ENCODE data around the gene SUCLG2.

SUCLG2 gene

GRCh38 chr3:67460841-67461510, 193.4 kb downstream of the SUCLG2 start:
- no peak for DNase-seq (ENCODE audit: low read depth in 2 of 3, low spot score in 2 of 3)

GRCh38 chr3:67459796-67460195, 194.6 kb downstream of the SUCLG2 start:
- no peak for DNase-seq (ENCODE audit: low read depth in 2 of 3, low spot score in 2 of 3)

- no peak for DNase-seq (ENCODE audit: low read depth in 2 of 3, low spot score in 2 of 3)
Measured at GRCh38 chr3:67458896-67459530, 195.4 kb downstream of the SUCLG2 start.

- no peak for DNase-seq (ENCODE audit: low read depth in 2 of 3, low spot score in 2 of 3)
Measured at GRCh38 chr3:67458408-67458807, 196.0 kb downstream of the SUCLG2 start.

- DNase-seq (ENCODE audit: low read depth in 2 of 3, low spot score in 2 of 3) = no peak
Measured at GRCh38 chr3:67453628-67454027, 200.8 kb downstream of the SUCLG2 start.

GRCh38 chr3:67450153-67450552, 204.3 kb downstream of the SUCLG2 start:
- DNase-seq (ENCODE audit: low read depth in 2 of 3, low spot score in 2 of 3) = no peak

- no peak for DNase-seq (ENCODE audit: low read depth in 2 of 3, low spot score in 2 of 3)
Measured at GRCh38 chr3:67447393-67447792, 207.0 kb downstream of the SUCLG2 start.

- no peak for DNase-seq (ENCODE audit: low read depth in 2 of 3, low spot score in 2 of 3)
Measured at GRCh38 chr3:67437789-67438188, 216.6 kb downstream of the SUCLG2 start.

- no peak for DNase-seq (ENCODE audit: low read depth in 2 of 3, low spot score in 2 of 3)
Measured at GRCh38 chr3:67437090-67437489, 217.3 kb downstream of the SUCLG2 start.

GRCh38 chr3:67433109-67433508, 221.3 kb downstream of the SUCLG2 start:
- DNase-seq (ENCODE audit: low read depth in 2 of 3, low spot score in 2 of 3) = no peak

- no peak for DNase-seq (ENCODE audit: low read depth in 2 of 3, low spot score in 2 of 3)
Measured at GRCh38 chr3:67431887-67432286, 222.5 kb downstream of the SUCLG2 start.

GRCh38 chr3:67423722-67424121, 230.7 kb downstream of the SUCLG2 start:
- no peak for DNase-seq (ENCODE audit: low read depth in 2 of 3, low spot score in 2 of 3)

- DNase-seq (ENCODE audit: low read depth in 2 of 3, low spot score in 2 of 3) = no peak
Measured at GRCh38 chr3:67421912-67422311, 232.5 kb downstream of the SUCLG2 start.

GRCh38 chr3:67419779-67420178, 234.6 kb downstream of the SUCLG2 start:
- DNase-seq (ENCODE audit: low read depth in 2 of 3, low spot score in 2 of 3) = no peak

GRCh38 chr3:67419218-67419529, 235.2 kb downstream of the SUCLG2 start:
- no peak for DNase-seq (ENCODE audit: low read depth in 2 of 3, low spot score in 2 of 3)

GRCh38 chr3:67418426-67419217, 235.8 kb downstream of the SUCLG2 start:
- no peak for DNase-seq (ENCODE audit: low read depth in 2 of 3, low spot score in 2 of 3)

GRCh38 chr3:67416703-67417102, 237.7 kb downstream of the SUCLG2 start:
- no peak for DNase-seq (ENCODE audit: low read depth in 2 of 3, low spot score in 2 of 3)

- no peak for DNase-seq (ENCODE audit: low read depth in 2 of 3, low spot score in 2 of 3)
Measured at GRCh38 chr3:67415511-67415910, 238.9 kb downstream of the SUCLG2 start.

- DNase-seq (ENCODE audit: low read depth in 2 of 3, low spot score in 2 of 3) = no peak
Measured at GRCh38 chr3:67414740-67415139, 239.7 kb downstream of the SUCLG2 start.

- DNase-seq (ENCODE audit: low read depth in 2 of 3, low spot score in 2 of 3) = no peak
Measured at GRCh38 chr3:67405193-67405592, 249.2 kb downstream of the SUCLG2 start.

GRCh38 chr3:67402873-67403272, 251.5 kb downstream of the SUCLG2 start:
- no peak for DNase-seq (ENCODE audit: low read depth in 2 of 3, low spot score in 2 of 3)

GRCh38 chr3:67401921-67402320, 252.5 kb downstream of the SUCLG2 start:
- no peak for DNase-seq (ENCODE audit: low read depth in 2 of 3, low spot score in 2 of 3)

Data from activated CD8-positive, alpha-beta memory T cell treated with anti-CD3 and anti-CD28 coated beads for 48 hours (primary cell).